Panc1 (cell line): ENCODE results near the gene HHLA2. TPM values are rescaled to one million over a fixed set of nuclear protein-coding genes. Genes with fewer than 3 reads are reported as not detected.

ENCODE experiments used
- ATAC-seq: fragments of 200-7000 bp; cut with Tn5 transposase; 2 replicates; pipeline ENCODE4 v1.9.1; 2020; ENCODE audit warnings: mild to moderate bottlenecking, moderate library complexity
- BruUV-seq: library from RNA; stranded (reverse); fragments of 400-500 nt; replicated peaks from 2 replicates; lab custom pipeline; 2021; lab: Mats Ljungman, UMichigan
- CTCF ChIA-PET: fragments of 300-600 bp; sonication (Branson Sonifier 250); formaldehyde crosslinking; loops from one replicate; lab custom pipeline; 2022; ENCODE audit warnings: antibody characterized with exemption; lab: Charles Lee
- POLR2A ChIA-PET: fragments of 300-600 bp; sonication (Branson Sonifier 250); formaldehyde crosslinking; loops from one replicate; lab custom pipeline; 2022; ENCODE audit warnings: antibody characterized with exemption; lab: Charles Lee
- DNase-seq: peaks from one replicate; pipeline ENCODE4 v3.0.0-alpha.2; 2010; ENCODE audit warnings: low read depth, low spot score
- H3K27ac ChIP-seq: 2 replicates; pipeline ENCODE4 v1.5.1; 2011; ENCODE audit warnings: mild to moderate bottlenecking, low read length, inconsistent platforms
- H3K27me3 ChIP-seq: fragments of 200-500 bp; sonication (Bioruptor generic); 2 replicates; pipeline ENCODE4 v1.6.0; 2014; ENCODE audit warnings: low read length, inconsistent platforms; ENCODE audit not compliant: control insufficient read depth, insufficient read depth
- H3K36me3 ChIP-seq: fragments of 200-500 bp; sonication (Bioruptor generic); 2 replicates; pipeline ENCODE4 v1.5.1; 2014; ENCODE audit warnings: inconsistent platforms, mild to moderate bottlenecking, low read length, moderate library complexity; ENCODE audit not compliant: control insufficient read depth, insufficient read depth
- H3K4me1 ChIP-seq: 2 replicates; pipeline ENCODE4 v1.5.1; 2011; ENCODE audit warnings: inconsistent platforms, mild to moderate bottlenecking, low read length, moderate library complexity; ENCODE audit not compliant: control insufficient read depth, insufficient read depth
- H3K4me3 ChIP-seq, 2 experiments: 2 replicates each; pipeline ENCODE4 v1.5.1; 2011 to 2012; ENCODE audit warnings: low read depth in 2 of 2, low read length in 2 of 2, mild to moderate bottlenecking in 2 of 2, inconsistent platforms in 1 of 2, moderate library complexity in 1 of 2
- H3K9me3 ChIP-seq: fragments of 200-500 bp; sonication (Bioruptor generic); 2 replicates; pipeline ENCODE4 v1.5.1; 2014; ENCODE audit warnings: low read depth, mild to moderate bottlenecking, inconsistent platforms, low read length, moderate library complexity; ENCODE audit not compliant: control insufficient read depth, insufficient read depth
- CTCF ChIP-seq: fragments of 450-650 bp; IDR thresholded peaks from 2 replicates; pipeline ENCODE4 v1.5.1; 2017; ENCODE audit warnings: mild to moderate bottlenecking
- POLR2AphosphoS5 ChIP-seq: IDR thresholded peaks from 2 replicates; pipeline ENCODE4 v1.6.1; 2012; ENCODE audit warnings: mild to moderate bottlenecking, low read depth, low read length, moderate library complexity
- REST ChIP-seq, 2 experiments: IDR thresholded peaks; 2 replicates each; pipeline ENCODE4 v1.6.1; 2011 to 2012; ENCODE audit warnings: low read depth in 2 of 2, control low read depth in 1 of 2, low read length in 1 of 2, mild to moderate bottlenecking in 1 of 2, moderate library complexity in 1 of 2; ENCODE audit not compliant: insufficient read depth in 1 of 2
- SIN3A ChIP-seq: IDR thresholded peaks from 2 replicates; pipeline ENCODE4 v1.6.1; 2012; ENCODE audit warnings: low read depth, mild to moderate bottlenecking, low read length, moderate library complexity, borderline replicate concordance; ENCODE audit not compliant: insufficient read depth
- TCF7L2 ChIP-seq: IDR thresholded peaks from 2 replicates; pipeline ENCODE4 v1.6.1; 2011; ENCODE audit warnings: mild to moderate bottlenecking, low read depth, low read length, inconsistent platforms
- in situ Hi-C: cut with HindIII; loops from 2 replicates; pipeline ENCODE4 v1.10.0; 2016; ENCODE audit warnings: low sequenced_read_pairs, low pct_unique_long_range_greater_than_20kb
- intact Hi-C: fragments of 100-400 bp; cut with micrococcal nuclease; formaldehyde crosslinking; loops from one replicate; pipeline ENCODE4 v1.10.0; 2022; ENCODE audit not compliant: unreplicated experiment
- total RNA-seq: library from RNA; stranded (reverse); gene quantifications from one replicate; pipeline ENCODE4 v1.2.1, GENCODE V29; 2021; ENCODE audit not compliant: unreplicated experiment

Gene HHLA2
- total RNA-seq, 1 experiment from 2014 or later = not detected

GRCh38 chr3:108329508-108329907 is 33.2 kb downstream of the HHLA2 start:
- Histone ChIP-seq H3K36me3 (no peaks in the 10 kb centered on the region), H3K9me3 (peaks cover 7% of the 10 kb centered on the region; the same call in 1 of the 2 replicates), H3K4me1 (no peaks in the 10 kb centered on the region), H3K27ac (no peak overlapping the region), H3K27me3 (no peaks in the 10 kb centered on the region), H3K4me3 (no peak overlapping the region)
- in situ Hi-C loops (no loop called here), intact Hi-C loops (no loop called here)
- POLR2A ChIA-PET = no interaction called here
- CTCF ChIA-PET = no interaction called here
- BruUV-seq = no TSS peak
- ATAC-seq = no peak
- no peak for TF ChIP-seq CTCF
- TF ChIP-seq REST (IDR thresholded peaks at IDR 0.05; ENCODE audit: insufficient read depth in 1 of 2, low read depth in 2 of 2, low read length in 1 of 2) = no peak
- TF ChIP-seq SIN3A = no peak
- TF ChIP-seq POLR2AphosphoS5 = no peak
- no peak for TF ChIP-seq TCF7L2
- DNase-seq = no peak

- Histone ChIP-seq H3K4me1 (no peaks in the 10 kb centered on the region), H3K27me3 (no peaks in the 10 kb centered on the region), H3K4me3 (no peak overlapping the region), H3K27ac (no peak overlapping the region), H3K36me3 (no peaks in the 10 kb centered on the region), H3K9me3 (peaks cover 7% of the 10 kb centered on the region; the same call in 1 of the 2 replicates)
- intact Hi-C loops (no loop called here), in situ Hi-C loops (no loop called here)
- DNase-seq = no peak
- TF ChIP-seq POLR2AphosphoS5 = no peak
- TF ChIP-seq SIN3A = no peak
- no peak for TF ChIP-seq REST (IDR thresholded peaks at IDR 0.05; ENCODE audit: insufficient read depth in 1 of 2, low read depth in 2 of 2, low read length in 1 of 2)
- no peak for TF ChIP-seq CTCF
- TF ChIP-seq TCF7L2 = no peak
- CTCF ChIA-PET = no interaction called here
- POLR2A ChIA-PET = no interaction called here
- BruUV-seq = no TSS peak
- ATAC-seq = no peak
Measured at GRCh38 chr3:108329947-108330346, 33.6 kb downstream of the HHLA2 start.
